Duodenal mucosa (tissue), 2 donors: Measurements from ENCODE around the gene PARVB.

Experiments
- H3K27ac ChIP-seq: one replicate; pipeline ENCODE4 v1.7.0; 2013; ENCODE audit warnings: low read depth, low read length
- H3K27me3 ChIP-seq, 2 donors: one replicate each; pipeline ENCODE4 v1.7.0; 2013; ENCODE audit warnings: low read length in 2 of 2, control low read depth in 1 of 2; ENCODE audit not compliant: insufficient read depth in 2 of 2, control insufficient read depth in 1 of 2
- H3K36me3 ChIP-seq, 2 donors: one replicate each; pipeline ENCODE4 v1.7.0; 2013; ENCODE audit warnings: low read length in 2 of 2, control low read depth in 1 of 2; ENCODE audit not compliant: insufficient read depth in 2 of 2, control insufficient read depth in 1 of 2
- H3K4me1 ChIP-seq, 2 donors: one replicate each; pipeline ENCODE4 v1.7.0; 2013; ENCODE audit warnings: low read length in 2 of 2, control low read depth in 1 of 2; ENCODE audit not compliant: insufficient read depth in 2 of 2, control insufficient read depth in 1 of 2
- H3K4me3 ChIP-seq, 2 donors: one replicate each; pipeline ENCODE4 v1.7.0; 2013; ENCODE audit warnings: low read length in 2 of 2, low read depth in 1 of 2
- H3K9ac ChIP-seq, 2 donors: one replicate each; pipeline ENCODE4 v1.7.0; 2013; ENCODE audit warnings: low read length in 2 of 2, low read depth in 1 of 2
- H3K9me3 ChIP-seq, 2 donors: one replicate each; pipeline ENCODE4 v1.7.0; 2013; ENCODE audit warnings: low read length in 2 of 2, control low read depth in 1 of 2; ENCODE audit not compliant: control insufficient read depth in 1 of 2

Gene PARVB

DNA sequence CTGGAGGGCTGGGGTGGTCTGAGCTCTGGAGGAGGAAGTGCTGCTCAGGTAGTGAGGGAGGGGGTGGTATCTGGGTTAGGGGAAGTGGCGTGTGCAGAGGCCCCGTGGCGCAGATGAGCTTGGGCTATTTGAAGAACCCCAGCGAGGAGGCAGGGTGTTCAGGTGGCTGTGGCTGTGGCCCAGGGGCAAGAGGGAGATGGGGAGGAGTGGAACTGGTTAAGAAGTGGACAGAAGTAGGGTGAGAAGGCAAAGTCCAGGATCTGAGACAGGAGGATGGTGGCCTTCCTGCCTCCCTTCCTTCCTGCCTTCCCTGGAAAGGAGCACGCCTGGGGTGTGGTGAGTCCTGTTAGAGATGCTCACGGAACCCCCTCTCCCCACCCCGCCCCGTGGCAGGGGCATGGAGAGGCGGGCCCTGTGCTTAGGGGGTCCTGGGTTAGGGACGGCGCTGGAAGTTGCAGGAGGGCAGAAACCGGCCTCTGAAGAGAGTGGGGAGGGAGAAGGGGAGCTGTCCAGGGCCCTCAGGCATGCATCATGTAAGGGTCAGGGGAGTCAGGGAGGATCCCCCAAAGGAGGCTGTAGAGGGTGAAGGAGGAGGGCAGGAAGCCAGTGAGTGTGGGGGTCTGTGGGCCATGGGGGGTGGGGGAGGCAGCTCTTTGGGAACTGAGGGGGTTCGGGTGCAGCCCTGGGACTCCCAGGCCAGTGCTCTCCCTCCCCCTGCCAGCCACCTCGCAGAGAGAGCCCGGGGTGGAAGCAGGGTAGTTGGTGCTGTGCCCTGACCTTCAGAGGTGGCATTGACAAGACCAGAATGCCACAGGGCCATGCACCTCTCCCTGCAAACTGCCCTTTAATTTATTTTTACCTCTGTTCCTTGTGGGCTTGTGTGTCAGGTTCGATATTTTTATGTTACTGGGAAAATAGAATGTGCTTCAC is 92.9 kb downstream of the PARVB start:
- Histone ChIP-seq H3K4me1 (no peaks in the 10 kb centered on the region), H3K9ac (no peak overlapping the region), H3K4me3 (no peak overlapping the region), H3K36me3 (peaks cover 0 to 9% of the 10 kb centered on the region in 2 donors), H3K27me3 (no peaks in the 10 kb centered on the region), H3K27ac (no peak overlapping the region), H3K9me3 (no peaks in the 10 kb centered on the region)

DNA sequence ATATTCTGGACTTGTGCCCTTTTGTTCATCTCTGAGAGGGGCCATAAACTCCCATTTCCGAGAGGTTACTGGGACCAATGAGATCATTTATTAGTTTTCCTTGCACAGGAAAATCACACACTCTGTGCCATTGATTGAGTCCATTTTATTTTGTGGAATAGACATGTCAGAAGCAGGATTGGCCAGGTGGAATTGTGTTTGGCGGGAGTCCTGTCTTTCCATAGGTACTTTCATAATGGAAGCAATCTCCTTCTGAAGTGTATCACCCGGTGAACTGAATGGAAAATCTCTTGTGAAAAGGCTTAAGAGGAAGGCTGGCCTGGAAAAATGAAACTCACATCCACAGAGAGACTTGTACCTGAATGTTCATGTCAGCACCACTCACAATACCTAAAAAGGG is 93.6 kb downstream of the PARVB start:
- no peaks in the 10 kb centered on the region for H3K27me3 ChIP-seq
- no peak overlapping the region for H3K27ac ChIP-seq
- H3K9ac ChIP-seq, result no peak overlapping the region
- no peak overlapping the region for H3K4me3 ChIP-seq
- no peaks in the 10 kb centered on the region for H3K9me3 ChIP-seq
- H3K36me3 ChIP-seq, result peaks cover 0 to 9% of the 10 kb centered on the region in 2 donors
- no peaks in the 10 kb centered on the region for H3K4me1 ChIP-seq

DNA sequence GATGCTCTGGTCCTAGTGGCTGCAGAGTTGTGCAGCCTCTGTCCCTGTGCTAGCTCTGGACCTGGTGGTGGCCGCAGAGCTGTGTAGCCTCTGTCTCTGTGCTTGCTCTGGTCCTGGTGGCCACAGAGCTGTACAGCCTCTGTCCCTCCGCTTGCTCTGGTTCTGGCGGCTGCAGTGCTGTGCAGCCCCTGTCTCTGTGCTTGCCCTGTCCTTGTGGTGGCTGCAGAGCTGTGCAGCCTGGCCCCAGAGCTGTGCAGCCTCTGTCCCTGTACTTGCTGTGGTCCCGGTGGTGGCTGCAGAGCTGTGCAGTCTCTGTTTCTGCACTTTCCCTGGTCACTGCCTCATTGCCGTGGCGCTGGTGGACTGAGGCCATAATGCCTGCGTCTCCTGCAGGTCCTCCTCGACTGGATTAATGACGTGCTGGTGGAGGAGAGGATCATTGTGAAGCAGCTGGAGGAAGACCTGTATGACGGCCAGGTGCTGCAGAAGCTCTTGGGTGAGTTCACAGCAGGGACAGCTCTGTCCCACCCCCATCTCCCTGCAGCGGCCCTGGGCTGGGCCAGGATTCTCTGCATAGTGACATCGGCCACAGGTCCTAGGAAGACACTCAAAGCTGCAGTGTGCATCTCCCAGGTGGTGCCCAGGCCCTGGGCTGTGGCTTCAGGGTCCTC is 94.7 kb downstream of the PARVB start:
- Histone ChIP-seq H3K4me3 (no peak overlapping the region), H3K9ac (no peak overlapping the region), H3K36me3 (peaks cover 0 to 9% of the 10 kb centered on the region in 2 donors), H3K9me3 (no peaks in the 10 kb centered on the region), H3K27me3 (no peaks in the 10 kb centered on the region), H3K4me1 (no peaks in the 10 kb centered on the region), H3K27ac (no peak overlapping the region)

DNA sequence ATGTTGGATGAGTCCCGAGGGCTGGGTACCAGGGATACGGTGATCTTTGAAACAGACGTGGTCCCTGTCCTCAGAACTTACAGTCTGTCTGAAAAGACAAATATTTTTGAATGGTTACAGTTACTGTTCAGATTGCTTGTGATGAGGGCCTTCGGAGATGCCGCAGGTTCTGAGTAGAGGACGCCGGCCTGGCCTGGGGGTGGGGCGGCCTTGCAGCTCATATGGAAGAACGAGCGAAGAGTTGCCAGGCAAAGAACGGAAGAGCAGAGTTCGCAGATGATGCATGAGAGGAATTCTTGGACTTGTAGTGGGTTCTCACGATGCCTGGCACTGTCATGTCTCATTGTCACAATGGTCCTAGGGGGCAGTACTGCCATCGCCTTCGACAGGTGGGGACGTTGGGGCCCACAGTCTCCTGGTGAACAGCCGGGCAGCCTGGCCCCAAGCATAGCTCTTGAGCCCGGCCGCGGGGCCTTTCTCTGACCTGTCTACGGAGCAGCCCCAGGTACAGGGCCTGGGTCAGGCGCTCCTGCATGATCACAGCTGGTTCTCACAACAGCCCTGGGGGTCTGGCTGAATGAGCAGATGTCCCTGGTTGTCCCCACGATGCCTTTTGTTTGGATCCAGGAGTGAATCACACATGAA is 95.7 kb downstream of the PARVB start:
- H3K4me3 ChIP-seq, result no peak overlapping the region
- no peaks in the 10 kb centered on the region for H3K9me3 ChIP-seq
- peaks cover 0 to 9% of the 10 kb centered on the region in 2 donors for H3K36me3 ChIP-seq
- no peaks in the 10 kb centered on the region for H3K4me1 ChIP-seq
- no peak overlapping the region for H3K27ac ChIP-seq
- H3K27me3 ChIP-seq, result no peaks in the 10 kb centered on the region
- H3K9ac ChIP-seq, result no peak overlapping the region

DNA sequence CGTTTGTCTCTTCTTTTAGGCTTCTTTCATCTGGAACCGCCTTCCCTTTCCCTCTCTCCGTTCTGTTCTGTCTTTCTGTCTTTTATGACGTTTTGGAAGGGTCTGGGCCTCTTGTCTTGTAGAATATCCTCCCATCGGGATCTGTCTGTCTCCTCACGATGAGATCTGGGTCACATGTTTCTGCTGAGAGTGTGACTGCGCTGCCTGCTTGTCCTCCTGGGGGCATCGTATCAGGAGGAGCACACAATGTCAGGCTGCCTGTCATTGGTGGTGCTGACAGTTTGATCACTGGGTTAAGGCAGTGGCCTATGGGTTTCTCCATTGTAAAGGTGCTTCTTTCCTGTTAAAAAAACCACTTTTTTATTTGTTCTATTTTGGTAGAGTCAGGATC is 96.2 kb downstream of the PARVB start:
- H3K27ac ChIP-seq, result no peak overlapping the region
- H3K9me3 ChIP-seq, result no peaks in the 10 kb centered on the region
- no peak overlapping the region for H3K4me3 ChIP-seq
- H3K27me3 ChIP-seq, result no peaks in the 10 kb centered on the region
- peaks cover 0 to 9% of the 10 kb centered on the region in 2 donors for H3K36me3 ChIP-seq
- no peak overlapping the region for H3K9ac ChIP-seq
- no peaks in the 10 kb centered on the region for H3K4me1 ChIP-seq

DNA sequence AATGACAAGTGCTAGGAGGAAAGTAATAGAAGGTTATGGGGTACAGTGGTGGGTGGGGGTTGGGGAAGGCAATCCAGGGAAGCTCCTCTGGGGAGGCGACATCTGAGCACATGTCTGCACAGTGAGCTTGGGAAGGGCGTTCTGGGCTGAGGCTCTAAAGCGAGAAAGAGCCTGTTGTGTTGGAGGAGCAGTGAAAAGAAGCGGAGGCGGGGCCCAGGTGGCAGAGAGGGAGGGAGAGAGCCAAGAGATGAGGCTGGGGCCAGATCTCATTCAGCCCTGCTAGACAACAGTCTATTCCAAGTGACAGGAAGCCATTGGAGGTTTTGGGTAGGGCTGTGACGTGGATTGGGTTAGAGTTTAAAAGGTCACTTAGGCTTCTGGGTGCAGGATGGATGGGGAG is 101.3 kb downstream of the PARVB start:
- Histone ChIP-seq H3K9ac (no peak overlapping the region), H3K9me3 (peaks cover 0 to 13% of the 10 kb centered on the region in 2 donors), H3K4me1 (peaks cover 0 to 6% of the 10 kb centered on the region in 2 donors), H3K27ac (no peak overlapping the region), H3K27me3 (no peaks in the 10 kb centered on the region), H3K4me3 (no peak overlapping the region), H3K36me3 (no peaks in the 10 kb centered on the region)

DNA sequence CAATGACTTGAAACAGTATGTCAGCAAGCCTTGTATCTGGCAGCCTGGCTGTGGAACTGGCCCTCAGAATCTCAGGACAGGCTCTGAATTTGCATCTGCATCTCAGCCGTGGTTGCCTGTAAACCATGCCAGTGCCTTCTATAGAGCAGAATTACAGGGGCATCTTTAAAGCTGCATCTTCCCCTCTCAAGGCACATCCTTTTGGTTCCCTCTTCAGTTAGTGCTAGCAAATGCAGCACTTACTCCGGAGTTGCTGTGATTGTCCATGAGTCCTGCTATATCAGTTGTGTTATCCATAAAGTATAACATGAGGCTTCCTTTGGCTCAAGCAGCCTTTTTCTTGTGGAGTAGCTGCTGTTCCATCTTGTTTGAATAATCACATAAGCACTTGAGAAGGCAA is 102.7 kb downstream of the PARVB start:
- no peak overlapping the region for H3K27ac ChIP-seq

DNA sequence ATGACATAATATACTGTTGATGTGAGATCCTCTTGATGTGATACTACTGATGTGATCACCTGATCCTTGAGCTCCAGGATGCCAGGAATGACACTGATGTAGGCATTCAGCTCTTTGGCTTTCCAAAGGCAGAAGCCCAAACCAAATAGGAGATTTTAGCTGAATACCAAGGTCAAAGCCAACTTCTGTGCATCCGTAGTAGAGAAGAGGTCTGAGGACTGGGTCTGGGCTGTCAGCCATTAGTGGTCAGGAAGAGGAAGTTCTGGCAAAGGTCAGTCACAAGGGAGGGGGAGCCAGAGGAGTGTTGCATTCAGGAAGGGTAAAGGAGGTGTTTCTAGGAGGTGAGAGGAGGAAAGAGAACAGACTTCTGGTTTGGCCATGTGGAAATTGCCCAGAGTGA is 103.3 kb downstream of the PARVB start:
- Histone ChIP-seq H3K27ac (no peak overlapping the region), H3K36me3 (no peaks in the 10 kb centered on the region), H3K9me3 (peaks cover 0 to 13% of the 10 kb centered on the region in 2 donors), H3K9ac (no peak overlapping the region), H3K27me3 (no peaks in the 10 kb centered on the region), H3K4me1 (peaks cover 0 to 6% of the 10 kb centered on the region in 2 donors), H3K4me3 (no peak overlapping the region)

More for the DNA sequence above, 102.7 kb downstream of the PARVB start:
- Histone ChIP-seq H3K9me3 (peaks cover 0 to 13% of the 10 kb centered on the region in 2 donors), H3K4me3 (no peak overlapping the region), H3K36me3 (no peaks in the 10 kb centered on the region), H3K4me1 (peaks cover 0 to 6% of the 10 kb centered on the region in 2 donors), H3K9ac (no peak overlapping the region), H3K27me3 (no peaks in the 10 kb centered on the region)

DNA sequence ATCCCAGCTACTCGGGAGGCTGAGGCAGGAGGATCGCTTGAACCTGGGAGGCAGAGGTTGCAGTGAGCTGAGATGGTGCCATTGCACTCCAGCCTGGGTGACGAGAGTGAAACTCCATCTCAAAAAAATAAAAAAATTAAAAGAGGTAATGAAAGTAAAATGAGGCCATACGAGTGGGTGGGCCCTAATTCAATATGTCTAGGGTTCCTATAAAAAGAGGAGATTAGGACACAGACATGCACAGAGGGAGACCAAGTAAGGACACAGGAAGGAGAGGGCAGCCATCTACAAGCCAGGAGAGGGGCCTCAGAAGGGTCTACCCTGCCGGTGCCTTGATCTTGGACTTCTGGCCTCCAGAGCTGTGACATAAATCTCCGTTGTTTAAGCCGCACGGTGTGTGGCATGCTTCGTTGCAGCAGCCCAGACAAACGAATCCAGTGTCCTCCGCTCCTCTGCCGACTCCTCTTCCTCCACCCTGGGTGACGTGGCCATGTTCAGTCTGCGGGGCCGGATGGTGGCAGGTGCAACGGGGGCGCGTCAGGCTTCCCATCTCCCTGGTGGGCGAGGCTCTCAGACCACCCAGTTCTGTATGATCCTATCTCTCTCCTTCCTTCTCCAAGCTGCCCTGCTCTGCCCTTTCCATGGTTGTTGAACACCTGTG is 105.0 kb downstream of the PARVB start:
- Histone ChIP-seq H3K4me1 (peaks cover 0 to 6% of the 10 kb centered on the region in 2 donors), H3K9me3 (peaks cover 0 to 13% of the 10 kb centered on the region in 2 donors), H3K27ac (no peak overlapping the region), H3K36me3 (peaks cover 0 to 6% of the 10 kb centered on the region in 2 donors), H3K27me3 (no peaks in the 10 kb centered on the region), H3K9ac (no peak overlapping the region), H3K4me3 (no peak overlapping the region)
